ENCODE results near the gene TMEM238. TPM values are rescaled to one million over a fixed set of nuclear protein-coding genes. Genes with fewer than 3 reads are reported as not detected.

Gene TMEM238
- total and polyA plus RNA-seq, 9 of the 15 experiments (the other 6 are each of a cell fraction or from before 2014, with no cell fraction given) = 0.18 to 5.1 (median 1.3) TPM; not detected in 4

- TF ChIP-seq, protein P1, sequence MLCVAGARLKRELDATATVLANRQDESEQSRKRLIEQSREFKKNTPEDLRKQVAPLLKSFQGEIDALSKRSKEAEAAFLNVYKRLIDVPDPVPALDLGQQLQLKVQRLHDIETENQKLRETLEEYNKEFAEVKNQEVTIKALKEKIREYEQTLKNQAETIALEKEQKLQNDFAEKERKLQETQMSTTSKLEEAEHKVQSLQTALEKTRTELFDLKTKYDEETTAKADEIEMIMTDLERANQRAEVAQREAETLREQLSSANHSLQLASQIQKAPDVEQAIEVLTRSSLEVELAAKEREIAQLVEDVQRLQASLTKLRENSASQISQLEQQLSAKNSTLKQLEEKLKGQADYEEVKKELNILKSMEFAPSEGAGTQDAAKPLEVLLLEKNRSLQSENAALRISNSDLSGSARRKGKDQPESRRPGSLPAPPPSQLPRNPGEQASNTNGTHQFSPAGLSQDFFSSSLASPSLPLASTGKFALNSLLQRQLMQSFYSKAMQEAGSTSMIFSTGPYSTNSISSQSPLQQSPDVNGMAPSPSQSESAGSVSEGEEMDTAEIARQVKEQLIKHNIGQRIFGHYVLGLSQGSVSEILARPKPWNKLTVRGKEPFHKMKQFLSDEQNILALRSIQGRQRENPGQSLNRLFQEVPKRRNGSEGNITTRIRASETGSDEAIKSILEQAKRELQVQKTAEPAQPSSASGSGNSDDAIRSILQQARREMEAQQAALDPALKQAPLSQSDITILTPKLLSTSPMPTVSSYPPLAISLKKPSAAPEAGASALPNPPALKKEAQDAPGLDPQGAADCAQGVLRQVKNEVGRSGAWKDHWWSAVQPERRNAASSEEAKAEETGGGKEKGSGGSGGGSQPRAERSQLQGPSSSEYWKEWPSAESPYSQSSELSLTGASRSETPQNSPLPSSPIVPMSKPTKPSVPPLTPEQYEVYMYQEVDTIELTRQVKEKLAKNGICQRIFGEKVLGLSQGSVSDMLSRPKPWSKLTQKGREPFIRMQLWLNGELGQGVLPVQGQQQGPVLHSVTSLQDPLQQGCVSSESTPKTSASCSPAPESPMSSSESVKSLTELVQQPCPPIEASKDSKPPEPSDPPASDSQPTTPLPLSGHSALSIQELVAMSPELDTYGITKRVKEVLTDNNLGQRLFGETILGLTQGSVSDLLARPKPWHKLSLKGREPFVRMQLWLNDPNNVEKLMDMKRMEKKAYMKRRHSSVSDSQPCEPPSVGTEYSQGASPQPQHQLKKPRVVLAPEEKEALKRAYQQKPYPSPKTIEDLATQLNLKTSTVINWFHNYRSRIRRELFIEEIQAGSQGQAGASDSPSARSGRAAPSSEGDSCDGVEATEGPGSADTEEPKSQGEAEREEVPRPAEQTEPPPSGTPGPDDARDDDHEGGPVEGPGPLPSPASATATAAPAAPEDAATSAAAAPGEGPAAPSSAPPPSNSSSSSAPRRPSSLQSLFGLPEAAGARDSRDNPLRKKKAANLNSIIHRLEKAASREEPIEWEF (CRISPR knock-in tag; IDR thresholded peaks at IDR 0.05) = peak; percentile 39; the same call in 1 of the 2 replicates
- TF ChIP-seq ZNF384 (IDR thresholded peaks at IDR 0.05; ENCODE audit: low read depth, low read length) (no peak), TBL1XR1 (IDR thresholded peaks at IDR 0.05; ENCODE audit: low read length in 2 of 2) (no peak), PREB (CRISPR knock-in tag; IDR thresholded peaks at IDR 0.05) (0 out of 2 replicates have a peak, but pooled peaks have one; percentile 20), BACH1 (tag; IDR thresholded peaks at IDR 0.05) (no peak), CTCFL (IDR thresholded peaks at IDR 0.05; ENCODE audit: borderline replicate concordance, insufficient read depth, low read depth, low read length, poor library complexity, severe bottlenecking) (no peak), CHD4 (IDR thresholded peaks at IDR 0.05; ENCODE audit: insufficient read depth, insufficient replicate concordance, low read depth, low read length, poor library complexity, severe bottlenecking) (no peak), ZNF263 (CRISPR knock-in tag; IDR thresholded peaks at IDR 0.05; ENCODE audit: borderline replicate concordance) (no peak; the same call in 1 of the 2 replicates), NFYB (IDR thresholded peaks at IDR 0.05; ENCODE audit: extremely low read depth, insufficient read length) (no peak), ETV1 (tag; conservative IDR thresholded peaks at IDR 0.05; ENCODE audit: low read depth) (no peak), SMAD4 (CRISPR knock-in tag; conservative IDR thresholded peaks at IDR 0.05) (peak; percentile 40; the same call in 1 of the 2 replicates)
- TF ChIP-seq, protein P2, sequence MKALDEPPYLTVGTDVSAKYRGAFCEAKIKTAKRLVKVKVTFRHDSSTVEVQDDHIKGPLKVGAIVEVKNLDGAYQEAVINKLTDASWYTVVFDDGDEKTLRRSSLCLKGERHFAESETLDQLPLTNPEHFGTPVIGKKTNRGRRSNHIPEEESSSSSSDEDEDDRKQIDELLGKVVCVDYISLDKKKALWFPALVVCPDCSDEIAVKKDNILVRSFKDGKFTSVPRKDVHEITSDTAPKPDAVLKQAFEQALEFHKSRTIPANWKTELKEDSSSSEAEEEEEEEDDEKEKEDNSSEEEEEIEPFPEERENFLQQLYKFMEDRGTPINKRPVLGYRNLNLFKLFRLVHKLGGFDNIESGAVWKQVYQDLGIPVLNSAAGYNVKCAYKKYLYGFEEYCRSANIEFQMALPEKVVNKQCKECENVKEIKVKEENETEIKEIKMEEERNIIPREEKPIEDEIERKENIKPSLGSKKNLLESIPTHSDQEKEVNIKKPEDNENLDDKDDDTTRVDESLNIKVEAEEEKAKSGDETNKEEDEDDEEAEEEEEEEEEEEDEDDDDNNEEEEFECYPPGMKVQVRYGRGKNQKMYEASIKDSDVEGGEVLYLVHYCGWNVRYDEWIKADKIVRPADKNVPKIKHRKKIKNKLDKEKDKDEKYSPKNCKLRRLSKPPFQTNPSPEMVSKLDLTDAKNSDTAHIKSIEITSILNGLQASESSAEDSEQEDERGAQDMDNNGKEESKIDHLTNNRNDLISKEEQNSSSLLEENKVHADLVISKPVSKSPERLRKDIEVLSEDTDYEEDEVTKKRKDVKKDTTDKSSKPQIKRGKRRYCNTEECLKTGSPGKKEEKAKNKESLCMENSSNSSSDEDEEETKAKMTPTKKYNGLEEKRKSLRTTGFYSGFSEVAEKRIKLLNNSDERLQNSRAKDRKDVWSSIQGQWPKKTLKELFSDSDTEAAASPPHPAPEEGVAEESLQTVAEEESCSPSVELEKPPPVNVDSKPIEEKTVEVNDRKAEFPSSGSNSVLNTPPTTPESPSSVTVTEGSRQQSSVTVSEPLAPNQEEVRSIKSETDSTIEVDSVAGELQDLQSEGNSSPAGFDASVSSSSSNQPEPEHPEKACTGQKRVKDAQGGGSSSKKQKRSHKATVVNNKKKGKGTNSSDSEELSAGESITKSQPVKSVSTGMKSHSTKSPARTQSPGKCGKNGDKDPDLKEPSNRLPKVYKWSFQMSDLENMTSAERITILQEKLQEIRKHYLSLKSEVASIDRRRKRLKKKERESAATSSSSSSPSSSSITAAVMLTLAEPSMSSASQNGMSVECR (CRISPR knock-in tag; IDR thresholded peaks at IDR 0.05) = 0 out of 2 replicates have a peak, but pooled peaks have one; percentile 24
Measured at GRCh38 chr19:55384131-55384919, at the start of gene TMEM238 (continued).

Data from K562 (cell line).